Keratinocyte (primary cell): ENCODE data around the gene MTR. TPM values are rescaled to one million over a fixed set of nuclear protein-coding genes. Genes with fewer than 3 reads are reported as not detected.
A peak's percentile ranks its signal among the peaks of the same experiment; 100 is the strongest.

Source experiments
- DNase-seq: peaks from one replicate; pipeline ENCODE4 v3.0.0-alpha.2; 2011; ENCODE audit warnings: low read depth, missing footprints, low spot score
- FAIRE-seq: peaks from 2 replicates; lab custom pipeline; 2011; peaks lifted over from hg19 to GRCh38; lab: Jason Lieb, UNC
- H2AFZ ChIP-seq: 2 replicates; pipeline ENCODE4 v1.6.0; 2012; ENCODE audit warnings: low read length, control low read depth, inconsistent platforms; ENCODE audit not compliant: control insufficient read depth
- H3K27ac ChIP-seq: 2 replicates; pipeline ENCODE4 v1.5.1; 2011; ENCODE audit warnings: low read length; ENCODE audit not compliant: control insufficient read depth, insufficient read depth
- H3K27me3 ChIP-seq: 3 replicates; pipeline ENCODE4 v1.6.0; 2011; ENCODE audit warnings: low read length; ENCODE audit not compliant: control insufficient read depth, insufficient read depth; ENCODE audit errors: extremely low read depth
- H3K36me3 ChIP-seq, 2 experiments: 2 replicates in 1 of 2; 3 replicates in 1 of 2; pipeline ENCODE4 v1.5.1; 2011; ENCODE audit warnings: low read length in 2 of 2, mild to moderate bottlenecking in 1 of 2; ENCODE audit not compliant: control insufficient read depth in 2 of 2, insufficient read depth in 2 of 2; ENCODE audit errors: extremely low read depth in 1 of 2
- H3K4me1 ChIP-seq: 3 replicates; pipeline ENCODE4 v1.5.1; 2011; ENCODE audit warnings: low read length; ENCODE audit not compliant: control insufficient read depth, insufficient read depth; ENCODE audit errors: extremely low read depth
- H3K4me2 ChIP-seq: 3 replicates; pipeline ENCODE4 v1.6.0; 2011; ENCODE audit warnings: low read depth, low read length; ENCODE audit not compliant: control insufficient read depth, insufficient read depth; ENCODE audit errors: extremely low read depth
- H3K4me3 ChIP-seq, 3 experiments: fragments of 200-600 bp in 1 of 3; sonication (generic) in 1 of 3; 2 replicates in 2 of 3; 3 replicates in 1 of 3; pipeline ENCODE4 v1.5.1; 2011 to 2016; ENCODE audit warnings: low read length in 3 of 3, mild to moderate bottlenecking in 3 of 3, control low read depth in 2 of 3, inconsistent platforms in 1 of 3, low read depth in 1 of 3, mixed read lengths in 1 of 3, mixed run types in 1 of 3, moderate library complexity in 1 of 3; ENCODE audit not compliant: control insufficient read depth in 2 of 3, insufficient read depth in 2 of 3; ENCODE audit errors: extremely low read depth in 1 of 3
- H3K79me2 ChIP-seq: 2 replicates; pipeline ENCODE4 v1.6.0; 2012; ENCODE audit warnings: low read length; ENCODE audit not compliant: control insufficient read depth, insufficient read depth
- H3K9ac ChIP-seq: 3 replicates; pipeline ENCODE4 v1.6.0; 2011; ENCODE audit warnings: low read length; ENCODE audit not compliant: control insufficient read depth, insufficient read depth; ENCODE audit errors: extremely low read depth
- H3K9me1 ChIP-seq: 3 replicates; pipeline ENCODE4 v1.6.0; 2011; ENCODE audit warnings: low read length; ENCODE audit not compliant: control insufficient read depth, insufficient read depth; ENCODE audit errors: extremely low read depth
- H3K9me3 ChIP-seq: 2 replicates; pipeline ENCODE4 v1.5.1; 2012; ENCODE audit warnings: low read depth, low read length; ENCODE audit not compliant: control insufficient read depth
- H4K20me1 ChIP-seq: 3 replicates; pipeline ENCODE4 v1.6.0; 2011; ENCODE audit warnings: low read length; ENCODE audit not compliant: control insufficient read depth, insufficient read depth; ENCODE audit errors: extremely low read depth
- CTCF ChIP-seq, 3 experiments: IDR thresholded peaks in 1 of 3; conservative IDR thresholded peaks in 1 of 3; optimal IDR thresholded peaks in 1 of 3; 2 replicates in 2 of 3; 3 replicates in 1 of 3; pipeline versions ENCODE3 to v1.5.1; 2011; ENCODE audit warnings: low read length in 3 of 3, mild to moderate bottlenecking in 3 of 3, moderate library complexity in 2 of 3, control low read depth in 1 of 3, inconsistent platforms in 1 of 3; ENCODE audit not compliant: insufficient read depth in 2 of 3; ENCODE audit errors: extremely low read depth in 1 of 3
- EZH2 ChIP-seq: IDR thresholded peaks from one replicate; pipeline ENCODE4 v1.6.1; 2012; ENCODE audit warnings: inconsistent platforms, mild to moderate bottlenecking, low read length, moderate library complexity
- dilution Hi-C: fragments of 300-500 bp; cut with MboI; formaldehyde crosslinking; loops from one replicate; pipeline ENCODE4 v1.7.0; 2020; ENCODE audit warnings: low sequenced_read_pairs; ENCODE audit not compliant: extremely low pct_ligation_motif_present
- polyA minus RNA-seq, 3 experiments: library from RNA; depleted of rRNA, polyadenylated mRNA; stranded (reverse); fragments of >200 nt; gene quantifications; 1 replicate in 1 of 3; 2 replicates in 1 of 3; 3 replicates in 1 of 3; pipeline ENCODE4 v1.2.3, GENCODE V29; 2011
- polyA plus RNA-seq, 5 experiments: library from polyadenylated mRNA; depleted of rRNA in 3 of 5; stranded (reverse) in 3 of 5; stranded (forward) in 1 of 5; unstranded in 1 of 5; fragments of >200 nt; gene quantifications; 1 replicate in 1 of 5; 2 replicates in 3 of 5; 3 replicates in 1 of 5; pipeline versions ENCODE4 v1.2.1 to v1.2.3, GENCODE V29; 2011 to 2012; ENCODE audit warnings: missing spikeins in 2 of 5, low read depth in 1 of 5, low replicate concordance in 1 of 5

MTR gene
- polyA plus RNA-seq (9.9 to 14.3 TPM (median 12.3 TPM) in 3 replicates), polyA minus RNA-seq (9.4 to 42.8 TPM (median 16.3 TPM) in 3 replicates)
- polyA plus RNA-seq (2011; ENCODE audit: low read depth): 3.8 TPM
- polyA plus RNA-seq (2011; cell fraction: cytosol; rRNA removed): 4.8 and 8.4 TPM in 2 replicates
- polyA plus RNA-seq (2011; cell fraction: nucleus; rRNA removed): 23.2 and 25.3 TPM in 2 replicates
- 4.6 and 12.3 TPM in 2 replicates for polyA plus RNA-seq (2012; ENCODE audit: low replicate concordance)
- polyA minus RNA-seq (2011; cell fraction: cytosol; rRNA and poly(A)+ RNA removed): 7.5 TPM
- 19.4 and 60.6 TPM in 2 replicates for polyA minus RNA-seq (2011; cell fraction: nucleus; rRNA and poly(A)+ RNA removed)

DNA sequence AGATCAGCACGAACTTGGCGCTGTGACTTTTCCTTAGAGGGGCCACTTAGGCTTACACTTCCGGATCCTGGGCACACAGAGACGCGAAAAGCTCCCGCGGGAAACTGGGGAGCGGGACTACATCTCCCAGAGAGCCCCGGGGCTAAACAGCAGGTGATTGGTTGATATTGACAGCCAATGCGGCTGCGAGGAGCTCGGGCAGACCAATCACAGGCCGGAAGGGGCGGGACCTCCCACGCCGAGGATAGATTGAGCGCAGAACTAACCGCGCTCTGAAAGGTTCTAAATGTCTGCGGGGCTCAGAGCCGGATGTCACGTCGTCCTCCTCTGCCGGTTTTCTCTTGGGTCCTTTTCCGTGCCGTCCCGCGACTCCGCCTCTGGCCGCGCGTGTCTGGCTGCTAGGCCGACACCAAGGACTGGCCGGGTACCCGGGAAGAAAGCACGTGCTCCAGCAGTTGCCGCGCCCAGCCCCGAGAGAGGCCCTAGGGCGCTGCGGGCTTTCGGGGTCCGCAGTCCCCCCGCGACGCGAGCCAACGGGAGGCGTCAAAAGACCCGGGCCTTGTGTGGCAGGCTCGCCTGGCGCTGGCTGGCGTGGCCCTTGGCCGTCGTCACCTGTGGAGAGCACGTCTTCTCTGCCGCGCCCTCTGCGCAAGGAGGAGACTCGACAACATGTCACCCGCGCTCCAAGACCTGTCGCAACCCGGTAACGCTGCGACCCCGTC is at the start of gene MTR:
Gene MTR, plus strand, starts transcription at position 258 of the 722 bp plus-strand sequence. Its CDS starts 412 bp downstream, at position 670.
- peak within 1 kb of the TSS; percentile 96 for H3K27ac ChIP-seq
- H3K4me3 ChIP-seq: peak within 1 kb of the TSS; percentile 91 to 99 (median 97)
- peaks cover 8% of the 10 kb centered on the region for H3K4me1 ChIP-seq
- dilution Hi-C loops: no loop called here
- H2AFZ ChIP-seq: peak within 1 kb of the TSS; percentile 98
- no peak for TF ChIP-seq CTCF (optimal IDR thresholded peaks at IDR 0.05 in 1 of 3, IDR thresholded peaks at IDR 0.05 in 1 of 3, conservative IDR thresholded peaks at IDR 0.05 in 1 of 3; ENCODE audit: extremely low read depth in 1 of 3, insufficient read depth in 2 of 3, low read length in 3 of 3)
- no peak for TF ChIP-seq EZH2
- no peaks in the 10 kb centered on the region for H3K36me3 ChIP-seq
- H3K9ac ChIP-seq: peak within 1 kb of the TSS; percentile 98
- peak within 1 kb of the TSS; percentile 99 for H3K4me2 ChIP-seq
- H3K9me1 ChIP-seq: no peaks in the 10 kb centered on the region
- FAIRE-seq (peak; percentile 83), DNase-seq (peak; percentile 87)
- H3K27me3 ChIP-seq: no peaks in the 10 kb centered on the region
- no peaks in the 10 kb centered on the region for H4K20me1 ChIP-seq
- H3K79me2 ChIP-seq: peaks cover 30% of the 10 kb centered on the region
- no peaks in the 10 kb centered on the region for H3K9me3 ChIP-seq

GRCh38 chr1:236746785-236747184 is 48.3 kb upstream of the MTR start:
- no peaks in the 10 kb centered on the region for H3K9me1 ChIP-seq
- no peaks in the 10 kb centered on the region for H3K4me1 ChIP-seq
- no peak overlapping the region for H2AFZ ChIP-seq
- H3K9me3 ChIP-seq: no peaks in the 10 kb centered on the region
- H3K4me2 ChIP-seq: no peak overlapping the region
- TF ChIP-seq CTCF (optimal IDR thresholded peaks at IDR 0.05 in 1 of 3, IDR thresholded peaks at IDR 0.05 in 1 of 3, conservative IDR thresholded peaks at IDR 0.05 in 1 of 3; ENCODE audit: extremely low read depth in 1 of 3, insufficient read depth in 2 of 3, low read length in 3 of 3) (no peak), EZH2 (no peak)
- H3K27me3 ChIP-seq: no peaks in the 10 kb centered on the region
- H3K36me3 ChIP-seq: no peaks in the 10 kb centered on the region
- H4K20me1 ChIP-seq: no peaks in the 10 kb centered on the region
- H3K27ac ChIP-seq: no peak overlapping the region
- no peak for DNase-seq
- dilution Hi-C loops: no loop called here
- FAIRE-seq: no peak
- H3K4me3 ChIP-seq: no peak overlapping the region
- H3K79me2 ChIP-seq: no peaks in the 10 kb centered on the region
- no peak overlapping the region for H3K9ac ChIP-seq
